Heart right ventricle (tissue), 16 donors: Measurements from ENCODE around the gene TBX15. TPM values are rescaled to one million over a fixed set of nuclear protein-coding genes. Genes with fewer than 3 reads are reported as not detected.

ENCODE experiments used
- ATAC-seq, 8 donors: fragments of 200-7000 bp; cut with Tn5 transposase; one replicate each; pipeline ENCODE4 v1.9.1; 2020; ENCODE audit warnings: mild to moderate bottlenecking in 8 of 8, moderate library complexity in 8 of 8, moderate number of reproducible peaks in 1 of 8
- DNase-seq, 2 donors: peaks; one replicate each; pipeline ENCODE4 v3.0.0-alpha.2; 2020
- H3K27ac ChIP-seq, 10 donors: fragments of 200-600 bp; sonication (generic) in 2 of 10; one replicate each; pipeline versions ENCODE4 v1.5.0 to v1.8.0; 2020 to 2022; ENCODE audit warnings: mild to moderate bottlenecking in 3 of 10
- H3K27me3 ChIP-seq, 7 donors: fragments of 200-600 bp; one replicate each; pipeline ENCODE4 v1.8.0; 2021 to 2022; ENCODE audit warnings: mild to moderate bottlenecking in 2 of 7
- H3K36me3 ChIP-seq, 9 donors: fragments of 200-600 bp; sonication (generic) in 1 of 9; one replicate each; pipeline versions ENCODE4 v1.5.0 to v1.8.0; 2020 to 2022; ENCODE audit warnings: mild to moderate bottlenecking in 2 of 9
- H3K4me1 ChIP-seq, 9 donors: fragments of 200-600 bp; sonication (generic) in 1 of 9; one replicate each; pipeline versions ENCODE4 v1.5.0 to v1.8.0; 2020 to 2022; ENCODE audit warnings: mild to moderate bottlenecking in 4 of 9
- H3K4me3 ChIP-seq, 10 donors: fragments of 200-600 bp; sonication (generic) in 2 of 10; one replicate each; pipeline versions ENCODE4 v1.5.0 to v1.8.0; 2020 to 2022; ENCODE audit warnings: mild to moderate bottlenecking in 7 of 10, moderate library complexity in 2 of 10
- H3K9me3 ChIP-seq, 11 donors: fragments of 200-600 bp in 10 of 11; sonication (generic) in 2 of 11; one replicate each; pipeline versions ENCODE4 v1.5.0 to v1.8.0; 2013 to 2022; ENCODE audit warnings: mild to moderate bottlenecking in 2 of 11, control low read depth in 1 of 11, moderate library complexity in 1 of 11
- CTCF ChIP-seq, 9 donors: fragments of 200-600 bp; sonication (generic) in 2 of 9; IDR thresholded peaks; one replicate each; pipeline versions ENCODE4 v1.5.0 to v1.8.0; 2021 to 2022; ENCODE audit warnings: antibody characterized with exemption in 9 of 9, mild to moderate bottlenecking in 5 of 9, moderate library complexity in 1 of 9
- WGBS, 2 donors: extraction: QIAGEN DNeasy Blood & Tissue Kit; methylation state at CpG; one replicate each; pipeline ENCODE4 v1.1.7; 2013; ENCODE audit warnings: inconsistent platforms in 1 of 2; 5-methylcytosine and 5-hydroxymethylcytosine counted together
- intact Hi-C, 10 donors: fragments of 100-400 bp; cut with DNase I; formaldehyde crosslinking; loops; one replicate each; pipeline versions ENCODE4 v1.11.1 to v1.14.2; 2022
- polyA plus RNA-seq, 2 donors: library from polyadenylated mRNA; stranded (reverse); fragments of 200-250 nt; gene quantifications; one replicate each; pipeline ENCODE4 v1.2.3, GENCODE V29; 2013
- total RNA-seq, 10 donors: library from RNA; stranded (reverse); fragmentation: NEBNext Ultra II Directional in 3 of 10; extraction: Animal tissue kit (Norgen Biotek cat#: 25700) in 3 of 10; gene quantifications; one replicate each; pipeline versions ENCODE4 v1.2.1 to v1.2.4, GENCODE V29; 2021 to 2023
- donor health status: Arrhythmogenic right ventricular cardiomyopathy.
- donor health status: ischemic (EF 13 %, LVEDD 7.1; RV severe dilation, severe dysfunction).
- donor health status: healthy with polysubstance abuse.
- donor health status: DM: no; HTN: yes; CAD: no.
- donor health status: DM: no; HTN: no; CAD: no.
- donor health status: ischemic (EF 25% LVEDD 6.9; RV normal size, moderate dysfunction).
- donor health status: ischemic (EF 25% LVEDD 5.7; RV mildly dilated, moderate dysfunction).
- donor health status: healthy.
- donor health status: DM: yes; HTN: yes; CAD: no.
- donor health status: Ischemic cardiomyopathy.
- donor health status: ischemic (EF 35%, LVEDD 5.7; RV mildly dilated, moderate dysfunction).
- donor health status: nonischemic (EF 11% LVEDD 7.7; RV severe dilation, severe dysfunction).
- donor health status: DM: yes; HTN: yes; CAD: no.
- donor health status: PGD.
- donor health status: ischemic (EF 29% LVEDD 5.4; RV normal size, mild dysfunction).
- donor health status: nonischemic (EF 23%, LVEDD 6.1; RV moderate dilation, normal function).

TBX15 gene
- total and polyA plus RNA-seq, 12 donors = 0.18 to 1.1 (median 0.47) TPM

DNA sequence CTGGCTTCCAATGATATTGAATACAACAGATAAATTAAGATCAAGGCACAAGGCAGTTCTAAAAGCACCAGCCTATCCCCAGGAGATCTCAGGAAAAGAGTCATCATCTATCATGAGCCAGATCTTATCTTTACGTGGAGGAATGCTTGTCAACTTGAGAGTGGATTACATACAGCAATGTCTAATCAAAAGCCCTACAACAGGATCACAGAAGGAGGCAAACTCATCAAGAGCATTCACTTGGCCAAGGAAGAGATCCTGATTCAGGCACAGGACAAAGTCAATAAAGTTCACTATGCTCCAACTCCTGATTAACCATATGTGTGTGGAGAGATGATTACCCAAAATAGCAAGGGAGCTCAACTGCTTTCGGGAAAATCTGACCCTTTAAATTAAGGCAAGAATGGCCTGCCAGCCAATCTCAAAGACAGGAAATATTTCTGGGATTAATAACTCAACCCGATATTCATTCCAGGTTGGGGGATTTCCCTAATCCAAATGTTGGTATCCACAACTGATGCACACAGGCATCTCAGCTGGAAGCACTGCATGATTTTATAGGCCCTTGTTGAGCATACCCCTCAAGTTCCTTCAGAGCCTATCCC lies 33.7 kb downstream of the TBX15 start:
- WGBS, 2 donors = 71 to 73% methylated on average over 3 of the region's 3 CpGs
- TF ChIP-seq CTCF (IDR thresholded peaks at IDR 0.05) = no peak
- H3K27ac ChIP-seq = no peak overlapping the region
- H3K4me3 ChIP-seq = no peak overlapping the region
- DNase-seq (no peak), ATAC-seq (no peak)
- peaks cover 0 to 5% (median 0%) of the 10 kb centered on the region in 7 donors for H3K27me3 ChIP-seq
- no peaks in the 10 kb centered on the region for H3K4me1 ChIP-seq
- intact Hi-C loops = no loop called here
- H3K36me3 ChIP-seq = no peaks in the 10 kb centered on the region
- H3K9me3 ChIP-seq = no peaks in the 10 kb centered on the region

- H3K27ac ChIP-seq = no peak overlapping the region
- intact Hi-C loops = no loop called here
- TF ChIP-seq CTCF (IDR thresholded peaks at IDR 0.05) = no peak
- 41 to 43% methylated on average over 2 of the region's 2 CpGs for WGBS, 2 donors
- DNase-seq = no peak
- no peak overlapping the region for H3K4me3 ChIP-seq
- peaks cover 0 to 7% (median 0%) of the 10 kb centered on the region in 9 donors for H3K4me1 ChIP-seq
- peaks cover 0 to 4% (median 0%) of the 10 kb centered on the region in 7 donors for H3K27me3 ChIP-seq
- H3K36me3 ChIP-seq = no peaks in the 10 kb centered on the region
- ATAC-seq = no peak
- H3K9me3 ChIP-seq = no peaks in the 10 kb centered on the region
Observed at GRCh38 chr1:118951270-118951936, 36.7 kb downstream of the TBX15 start.

- intact Hi-C loops = no loop called here
- Histone ChIP-seq H3K27ac (peak overlapping the region in 1 of 10 donors; percentile 20), H3K4me3 (no peak overlapping the region), H3K4me1 (peaks cover 0 to 7% (median 0%) of the 10 kb centered on the region in 9 donors), H3K9me3 (no peaks in the 10 kb centered on the region), H3K27me3 (peaks cover 0 to 4% (median 0%) of the 10 kb centered on the region in 7 donors), H3K36me3 (no peaks in the 10 kb centered on the region)
- no peak for TF ChIP-seq CTCF (IDR thresholded peaks at IDR 0.05)
- peak in 3 of 8 donors; percentile 46 to 70 (median 65) for ATAC-seq
- WGBS, 2 donors = 68 to 74% methylated on average over 2 of the region's 2 CpGs
- no peak for DNase-seq
Observed at GRCh38 chr1:118949315-118949714, 38.8 kb downstream of the TBX15 start.

- DNase-seq = no peak
- no peak for ATAC-seq
- TF ChIP-seq CTCF (IDR thresholded peaks at IDR 0.05) = no peak
- peaks cover 0 to 4% (median 0%) of the 10 kb centered on the region in 7 donors for H3K27me3 ChIP-seq
- H3K4me3 ChIP-seq = no peak overlapping the region
- H3K27ac ChIP-seq = peak overlapping the region in 1 of 10 donors; percentile 10
- peaks cover 0 to 7% (median 0%) of the 10 kb centered on the region in 9 donors for H3K4me1 ChIP-seq
- intact Hi-C loops = no loop called here
- H3K9me3 ChIP-seq = no peaks in the 10 kb centered on the region
- 73 to 79% methylated on average over 1 of the region's 1 CpG for WGBS, 2 donors
- H3K36me3 ChIP-seq = no peaks in the 10 kb centered on the region
Observed at GRCh38 chr1:118948846-118949245, 39.3 kb downstream of the TBX15 start.
